HepG2 (cell line): ENCODE measurements around the gene PDE6C. TPM values are rescaled to one million over a fixed set of nuclear protein-coding genes. Genes with fewer than 3 reads are reported as not detected.

Experiments
- ADNP ChIP-seq: sonication (generic); formaldehyde crosslinking; IDR thresholded peaks from 2 replicates; pipeline ENCODE4 v1.4.0; 2020; ENCODE audit warnings: missing genetic modification reagents
- ARNT2 ChIP-seq: sonication (generic); formaldehyde crosslinking; IDR thresholded peaks from 2 replicates; pipeline ENCODE4 v1.8.0; 2022; ENCODE audit warnings: mild to moderate bottlenecking, low read depth, missing genetic modification reagents, moderate library complexity
- ARNTL ChIP-seq: sonication (generic); formaldehyde crosslinking; IDR thresholded peaks from 2 replicates; pipeline ENCODE4 v1.4.0; 2020; ENCODE audit warnings: mild to moderate bottlenecking, missing genetic modification reagents
- GABPB1 ChIP-seq: IDR thresholded peaks from 2 replicates; pipeline ENCODE4 v1.6.1; 2016; ENCODE audit warnings: mild to moderate bottlenecking, missing genetic modification reagents, moderate library complexity, missing compliant biosample characterization
- HHEX ChIP-seq: IDR thresholded peaks from 2 replicates; pipeline ENCODE4 v1.6.1; 2016; ENCODE audit warnings: control low read depth
- KDM4B ChIP-seq: sonication (generic); formaldehyde crosslinking; IDR thresholded peaks from 2 replicates; pipeline ENCODE4 v1.4.0; 2020; ENCODE audit warnings: missing genetic modification reagents
- LBX2 ChIP-seq: sonication (generic); formaldehyde crosslinking; IDR thresholded peaks from 2 replicates; pipeline ENCODE4 v1.5.0; 2020; ENCODE audit warnings: missing genetic modification reagents, mild to moderate bottlenecking, borderline replicate concordance
- MATR3 ChIP-seq: sonication (generic); formaldehyde crosslinking; IDR thresholded peaks from 2 replicates; pipeline ENCODE4 v1.4.0; 2020; ENCODE audit warnings: missing genetic modification reagents
- NCOR1 ChIP-seq: fragments of 200-600 bp; sonication (generic); IDR thresholded peaks from 2 replicates; pipeline ENCODE4 v1.7.0; 2017; ENCODE audit warnings: antibody characterized with exemption, low read length, borderline replicate concordance
- PHF5A ChIP-seq: IDR thresholded peaks from one replicate; pipeline ENCODE4 v1.6.1; 2018; ENCODE audit warnings: low read depth, missing genetic modification reagents; ENCODE audit not compliant: unreplicated experiment
- SMC3 ChIP-seq: IDR thresholded peaks from 2 replicates; pipeline ENCODE4 v1.6.1; 2011; ENCODE audit warnings: low read length, improper control_type of control experiment
- SRF ChIP-seq: IDR thresholded peaks from 2 replicates; pipeline ENCODE4 v1.6.1; 2011; ENCODE audit warnings: mild to moderate bottlenecking, low read depth, low read length, moderate library complexity
- STAG1 ChIP-seq: sonication (generic); formaldehyde crosslinking; IDR thresholded peaks from 2 replicates; pipeline ENCODE4 v1.4.0; 2020; ENCODE audit warnings: missing genetic modification reagents
- ZBTB2 ChIP-seq: sonication (generic); formaldehyde crosslinking; IDR thresholded peaks from 2 replicates; pipeline ENCODE4 v1.8.0; 2022; ENCODE audit warnings: low read depth, missing genetic modification reagents
- ZBTB7A ChIP-seq: sonication (generic); formaldehyde crosslinking; IDR thresholded peaks from 2 replicates; pipeline ENCODE4 v1.8.0; 2022; ENCODE audit warnings: mild to moderate bottlenecking, missing genetic modification reagents
- ZFP41 ChIP-seq: sonication (generic); formaldehyde crosslinking; IDR thresholded peaks from 2 replicates; pipeline ENCODE4 v1.4.0; 2020; ENCODE audit warnings: mild to moderate bottlenecking, missing genetic modification reagents, borderline replicate concordance
- ZNF234 ChIP-seq: sonication (generic); formaldehyde crosslinking; conservative IDR thresholded peaks from 2 replicates; pipeline ENCODE4 v1.5.1; 2020; ENCODE audit warnings: mild to moderate bottlenecking, missing genetic modification reagents
- ZNF552 ChIP-seq: sonication (generic); formaldehyde crosslinking; IDR thresholded peaks from 2 replicates; pipeline ENCODE4 v1.9.0; 2022; ENCODE audit warnings: missing genetic modification reagents, mild to moderate bottlenecking, borderline replicate concordance
- ZNF567 ChIP-seq: sonication (generic); formaldehyde crosslinking; IDR thresholded peaks from 2 replicates; pipeline ENCODE4 v1.8.1; 2023; ENCODE audit warnings: mild to moderate bottlenecking, missing genetic modification reagents, borderline replicate concordance
- ZSCAN5A ChIP-seq: sonication (generic); formaldehyde crosslinking; IDR thresholded peaks from 2 replicates; pipeline ENCODE4 v1.8.0; 2022; ENCODE audit warnings: mild to moderate bottlenecking, missing genetic modification reagents, borderline replicate concordance
- ZUFSP ChIP-seq: sonication (generic); formaldehyde crosslinking; IDR thresholded peaks from 2 replicates; pipeline ENCODE4 v1.9.0; 2021; ENCODE audit warnings: missing genetic modification reagents, mild to moderate bottlenecking, borderline replicate concordance
- ZXDC ChIP-seq: sonication (generic); formaldehyde crosslinking; IDR thresholded peaks from 2 replicates; pipeline ENCODE4 v1.5.0; 2020; ENCODE audit warnings: mild to moderate bottlenecking, missing genetic modification reagents
- polyA plus RNA-seq, 8 experiments: library from polyadenylated mRNA; depleted of rRNA in 3 of 8; stranded (reverse) in 7 of 8; unstranded in 1 of 8; fragments of >200 nt; fragmentation: Illumina TruSeq in 4 of 8; extraction: Trizol in 4 of 8; gene quantifications; 2 replicates each; pipeline versions ENCODE4 v1.2.1 to v1.2.3, GENCODE V29; 2011 to 2016; ENCODE audit warnings: low read depth in 4 of 8, missing spikeins in 1 of 8, mixed read lengths in 1 of 8; ENCODE audit not compliant: insufficient read depth in 1 of 8
- total RNA-seq, 5 experiments: library from RNA; depleted of rRNA; stranded (reverse); fragments of >200 nt; fragmentation: Illumina TruSeq; extraction: Trizol; gene quantifications; 2 replicates each; pipeline ENCODE4 v1.2.3, GENCODE V29; 2016; ENCODE audit warnings: low read depth in 1 of 5

Gene PDE6C
- total and polyA plus RNA-seq, 2 of the 13 experiments (the other 11 are each of a cell fraction or from before 2014, with no cell fraction given) = 0.64 TPM; not detected in 1

GRCh38 chr10:93601146-93601773, 11.1 kb upstream of the PDE6C start, which contains the start of gene RBP4 (continued):
- TF ChIP-seq SMC3 (no peak), LBX2 (CRISPR knock-in tag) (0 out of 2 replicates have a peak, but pooled peaks have one; percentile 33), ARNT2 (CRISPR knock-in tag) (peak; percentile 95), NCOR1 (peak; percentile 49; the same call in 1 of the 2 replicates), ZSCAN5A (CRISPR knock-in tag) (no peak), ZBTB2 (CRISPR knock-in tag) (peak; percentile 68), ZNF552 (CRISPR knock-in tag) (peak; percentile 55; the same call in 1 of the 2 replicates), HHEX (no peak), ARNTL (CRISPR knock-in tag) (peak; percentile 84), ZFP41 (no peak), ZNF234 (CRISPR knock-in tag) (no peak), ZXDC (CRISPR knock-in tag) (peak; percentile 83; the same call in 1 of the 2 replicates), MATR3 (no peak), ZBTB7A (CRISPR knock-in tag) (peak; percentile 86; the same call in 1 of the 2 replicates), ADNP (CRISPR knock-in tag) (no peak), ZUFSP (CRISPR knock-in tag) (no peak), PHF5A (CRISPR knock-in tag) (no peak), KDM4B (peak; percentile 56), ZNF567 (CRISPR knock-in tag) (peak; percentile 85), SRF (no peak), STAG1 (CRISPR knock-in tag) (no peak), GABPB1 (CRISPR knock-in tag) (peak; percentile 78)
